NT2/D1 (cell line): ENCODE measurements around the gene GEN1.

Experiments
- DNase-seq: peaks from one replicate; pipeline ENCODE4 v3.0.0-alpha.2; 2011; ENCODE audit warnings: low read depth, low spot score
- H3K27me3 ChIP-seq: 2 replicates; pipeline ENCODE4 v1.6.0; 2011; ENCODE audit warnings: mild to moderate bottlenecking; ENCODE audit not compliant: insufficient read length, insufficient read depth
- H3K36me3 ChIP-seq: 2 replicates; pipeline ENCODE4 v1.6.1; 2011; ENCODE audit warnings: mild to moderate bottlenecking, low read length, mixed read lengths; ENCODE audit not compliant: insufficient read depth, insufficient read length
- H3K4me1 ChIP-seq: 2 replicates; pipeline ENCODE4 v1.5.1; 2011; ENCODE audit not compliant: insufficient read depth, insufficient read length
- H3K4me3 ChIP-seq: 2 replicates; pipeline ENCODE4 v1.5.1; 2011; ENCODE audit warnings: low read depth; ENCODE audit not compliant: insufficient read length
- H3K9ac ChIP-seq: 2 replicates; pipeline ENCODE4 v1.6.0; 2011; ENCODE audit warnings: low read depth; ENCODE audit not compliant: insufficient read length
- H3K9me3 ChIP-seq: 2 replicates; pipeline ENCODE4 v1.5.1; 2011; ENCODE audit warnings: mild to moderate bottlenecking, low read length; ENCODE audit not compliant: insufficient read depth
- SUZ12 ChIP-seq: IDR thresholded peaks from 2 replicates; pipeline ENCODE4 v1.6.1; 2011; ENCODE audit not compliant: insufficient read length, insufficient read depth; ENCODE audit errors: extremely low read depth
- YY1 ChIP-seq: IDR thresholded peaks from 2 replicates; pipeline ENCODE4 v1.6.1; 2011; ENCODE audit not compliant: insufficient read length, insufficient read depth
- ZNF274 ChIP-seq: IDR thresholded peaks from 2 replicates; pipeline ENCODE4 v1.6.1; 2011; ENCODE audit warnings: mild to moderate bottlenecking, low read depth, low read length

The GEN1 gene

DNA sequence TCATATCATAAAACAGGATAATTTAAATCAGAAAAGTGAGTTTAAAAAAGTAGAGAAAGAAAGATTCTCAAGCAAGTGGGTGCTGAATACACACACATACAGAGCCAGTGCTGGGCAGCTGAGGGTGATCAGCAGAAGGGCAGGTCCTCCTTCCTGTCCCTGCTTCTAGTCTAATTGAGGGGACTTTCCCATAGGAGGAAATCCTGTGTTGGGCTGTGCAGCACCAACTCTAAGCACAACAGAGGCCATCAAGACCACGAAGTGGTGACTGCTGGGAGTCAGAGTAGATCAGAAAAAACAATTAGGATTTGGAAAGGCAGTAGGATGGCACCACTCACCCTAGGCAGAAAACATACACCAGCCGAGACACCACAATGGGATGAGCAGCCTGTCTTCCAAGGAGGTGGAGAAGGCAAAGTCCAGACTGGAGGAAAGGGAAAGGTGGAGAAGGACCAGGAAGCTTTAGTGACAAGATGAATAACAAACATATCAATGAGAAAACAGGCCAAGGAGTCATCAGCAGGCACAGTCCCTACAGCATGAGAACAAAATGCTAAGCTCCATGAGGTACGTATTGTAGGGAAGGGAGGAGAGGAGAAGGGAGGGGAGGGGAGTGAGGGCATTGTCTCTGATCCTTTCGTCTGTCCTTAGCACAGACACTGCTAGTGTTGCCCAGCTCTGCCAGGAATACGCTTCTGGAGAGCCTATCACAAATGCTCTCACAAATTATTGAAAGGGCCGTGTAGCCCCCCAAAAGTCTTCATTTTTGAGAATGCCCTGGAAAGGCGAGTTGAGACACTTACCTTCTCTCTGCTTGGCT, 45.6 kb downstream of the GEN1 start:
- no peak overlapping the region for H3K4me3 ChIP-seq
- no peak for DNase-seq
- H3K4me1 ChIP-seq: no peaks in the 10 kb centered on the region
- no peaks in the 10 kb centered on the region for H3K36me3 ChIP-seq
- no peak overlapping the region for H3K9ac ChIP-seq
- no peaks in the 10 kb centered on the region for H3K9me3 ChIP-seq
- TF ChIP-seq YY1 (no peak), SUZ12 (no peak), ZNF274 (no peak)
- H3K27me3 ChIP-seq: no peaks in the 10 kb centered on the region

DNA sequence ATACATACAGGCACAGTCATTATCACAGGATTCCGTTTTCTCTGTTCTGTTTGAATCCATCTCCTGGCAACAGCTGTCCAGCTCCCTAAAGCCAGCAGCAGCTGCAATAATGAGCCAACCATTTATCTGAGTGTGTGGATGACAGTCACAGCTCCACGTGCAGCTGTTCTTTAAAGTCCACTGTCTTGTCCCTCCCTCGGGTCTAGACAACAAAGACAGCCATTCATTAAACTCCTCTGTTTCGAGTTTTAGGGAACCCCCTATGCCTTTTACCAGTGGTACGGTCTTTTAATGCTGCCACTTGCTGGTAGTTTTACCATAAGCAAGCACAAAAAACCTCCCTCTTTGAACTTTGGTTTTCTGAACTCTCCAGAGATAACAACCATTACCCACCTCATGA, 46.3 kb downstream of the GEN1 start:
- Histone ChIP-seq H3K27me3 (no peaks in the 10 kb centered on the region), H3K4me3 (no peak overlapping the region), H3K4me1 (no peaks in the 10 kb centered on the region), H3K9ac (no peak overlapping the region), H3K9me3 (no peaks in the 10 kb centered on the region), H3K36me3 (no peaks in the 10 kb centered on the region)
- no peak for DNase-seq
- TF ChIP-seq ZNF274: no peak
- TF ChIP-seq SUZ12: no peak
- TF ChIP-seq YY1: no peak

DNA sequence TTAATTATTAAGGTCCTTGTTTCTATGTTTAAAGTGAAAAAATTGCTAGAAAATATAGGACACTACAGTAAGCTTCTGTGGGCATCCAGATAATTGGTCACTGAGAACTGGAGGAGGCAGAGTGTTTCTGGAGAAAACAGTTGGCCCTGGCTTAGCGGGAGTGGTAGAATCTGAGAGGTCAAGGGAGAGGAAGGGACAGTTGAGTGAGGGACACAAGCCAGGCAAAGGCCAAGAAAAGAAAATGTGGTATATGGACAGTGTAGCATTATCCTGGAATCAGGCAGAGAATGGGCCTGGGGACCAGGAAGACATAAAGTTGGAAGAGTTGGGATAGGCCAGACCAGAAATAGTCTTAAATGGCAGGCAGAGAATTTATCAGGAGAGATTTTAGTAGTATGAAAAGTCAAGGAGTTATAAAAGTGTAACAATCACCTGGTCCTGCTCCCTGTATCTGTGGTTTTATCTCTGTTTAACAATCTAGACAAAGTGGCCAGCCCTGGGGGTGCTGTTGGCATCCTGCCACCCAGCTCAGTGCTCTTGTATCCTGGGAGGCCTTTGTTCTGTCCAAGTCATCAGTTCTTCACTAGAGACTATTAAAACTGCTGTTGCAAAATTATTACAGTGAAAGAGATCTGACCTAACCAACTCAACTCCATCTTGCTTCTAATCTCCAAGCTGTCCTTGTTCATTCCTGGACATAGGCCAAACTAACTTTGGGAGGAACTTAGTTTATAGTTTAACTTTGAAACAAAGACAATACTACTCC, 46.9 kb downstream of the GEN1 start:
- no peak for DNase-seq
- H3K9ac ChIP-seq: no peak overlapping the region
- no peak overlapping the region for H3K4me3 ChIP-seq
- H3K27me3 ChIP-seq: no peaks in the 10 kb centered on the region
- TF ChIP-seq ZNF274: no peak
- no peak for TF ChIP-seq SUZ12
- no peak for TF ChIP-seq YY1
- no peaks in the 10 kb centered on the region for H3K36me3 ChIP-seq
- no peaks in the 10 kb centered on the region for H3K9me3 ChIP-seq
- H3K4me1 ChIP-seq: no peaks in the 10 kb centered on the region

DNA sequence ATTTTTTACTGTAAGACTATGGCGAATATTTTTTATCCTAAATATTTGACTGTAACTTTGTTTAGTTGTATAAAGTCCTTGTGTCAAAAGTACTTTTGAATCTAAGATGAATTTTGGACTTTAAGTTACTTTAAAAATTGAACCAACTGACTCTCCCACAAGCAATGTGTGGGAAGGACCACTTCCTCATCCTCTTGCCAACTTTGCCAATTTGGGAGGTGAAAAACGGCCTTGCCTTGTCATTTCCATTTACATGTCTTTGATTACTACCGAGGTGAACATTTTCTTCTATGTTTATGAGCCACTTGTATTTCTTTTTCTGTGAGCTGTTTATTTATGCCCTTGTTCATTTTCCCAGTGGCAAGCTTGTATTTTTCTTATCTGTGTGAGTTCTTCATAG, 49.6 kb downstream of the GEN1 start:
- Histone ChIP-seq H3K27me3 (no peaks in the 10 kb centered on the region), H3K9me3 (no peaks in the 10 kb centered on the region), H3K9ac (no peak overlapping the region), H3K36me3 (no peaks in the 10 kb centered on the region), H3K4me1 (no peaks in the 10 kb centered on the region), H3K4me3 (no peak overlapping the region)
- DNase-seq: no peak
- no peak for TF ChIP-seq SUZ12
- no peak for TF ChIP-seq ZNF274
- TF ChIP-seq YY1: no peak

DNA sequence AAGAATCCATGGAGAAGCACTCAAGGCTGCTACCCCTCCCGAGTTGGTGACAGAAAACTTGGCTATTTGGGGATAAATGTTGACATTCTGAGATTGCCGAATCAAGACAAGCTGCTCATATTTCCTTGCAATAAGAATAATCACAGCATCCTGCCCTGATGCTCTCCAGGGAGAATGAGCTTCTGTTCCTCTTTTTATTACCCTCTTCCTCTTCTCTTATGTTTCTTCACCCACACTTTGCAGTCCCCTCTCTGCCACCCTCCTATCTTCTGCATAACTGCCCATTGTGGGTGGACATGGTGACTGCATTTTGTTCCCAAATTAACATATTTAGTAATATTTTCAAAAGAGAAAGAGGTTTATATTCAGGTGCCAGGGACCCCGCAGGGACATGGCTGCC, 50.4 kb downstream of the GEN1 start:
- no peak overlapping the region for H3K4me3 ChIP-seq
- no peak for DNase-seq
- H3K9ac ChIP-seq: no peak overlapping the region
- H3K4me1 ChIP-seq: no peaks in the 10 kb centered on the region
- no peak for TF ChIP-seq SUZ12
- no peak for TF ChIP-seq YY1
- TF ChIP-seq ZNF274: no peak
- H3K36me3 ChIP-seq: no peaks in the 10 kb centered on the region
- no peaks in the 10 kb centered on the region for H3K27me3 ChIP-seq
- no peaks in the 10 kb centered on the region for H3K9me3 ChIP-seq

DNA sequence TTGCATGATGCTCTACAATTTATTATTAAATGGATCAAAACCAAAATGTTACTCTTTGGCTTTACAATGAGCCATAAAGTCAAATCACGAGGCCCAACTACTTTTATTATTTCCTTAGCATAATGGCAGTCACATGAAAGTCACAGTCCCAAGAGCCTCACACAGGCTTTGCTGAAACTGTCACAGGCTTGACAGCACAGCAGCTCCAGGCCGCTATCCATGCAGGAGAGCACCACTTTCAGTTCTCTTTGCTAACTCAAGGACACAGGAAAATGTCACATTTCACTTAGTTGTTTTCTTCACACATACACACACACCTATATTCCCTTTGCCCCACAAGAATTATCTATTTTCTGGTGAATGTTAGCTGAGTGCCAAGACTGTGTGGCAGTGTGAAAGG, 51.2 kb downstream of the GEN1 start:
- Histone ChIP-seq H3K27me3 (no peaks in the 10 kb centered on the region), H3K36me3 (no peaks in the 10 kb centered on the region), H3K4me1 (no peaks in the 10 kb centered on the region), H3K4me3 (no peak overlapping the region), H3K9ac (no peak overlapping the region), H3K9me3 (no peaks in the 10 kb centered on the region)
- DNase-seq: no peak
- TF ChIP-seq YY1 (no peak), ZNF274 (no peak), SUZ12 (no peak)

DNA sequence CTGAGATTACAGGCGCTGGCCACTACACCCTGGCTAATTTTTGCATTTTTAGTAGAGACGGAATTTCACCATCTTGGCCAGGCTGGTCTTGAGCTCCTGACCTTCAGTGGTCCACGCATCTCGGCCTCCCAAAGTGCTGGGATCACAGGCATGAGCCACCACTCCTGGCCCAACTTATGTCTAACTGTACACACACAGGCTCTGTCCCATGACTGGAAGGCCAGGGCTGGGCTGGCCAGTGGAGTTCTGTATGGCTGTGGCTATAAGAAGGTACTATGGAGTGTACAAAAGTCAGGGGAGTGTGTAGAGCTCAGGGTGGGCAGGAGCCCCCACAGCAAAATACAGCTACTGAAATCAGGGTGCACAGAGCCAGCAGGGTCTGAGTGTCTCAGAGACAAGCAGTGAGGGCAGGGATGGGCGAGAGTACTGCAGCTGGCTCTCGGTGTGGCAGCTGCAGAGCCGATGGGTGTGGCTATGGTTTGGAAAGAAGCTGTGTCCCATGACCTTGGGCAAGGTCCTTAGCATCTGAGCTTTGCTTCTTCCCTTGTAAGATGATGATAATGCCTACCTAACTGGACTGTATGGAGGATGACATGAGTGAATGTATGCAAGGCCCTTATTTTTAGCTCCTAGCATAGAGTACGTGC, 51.9 kb downstream of the GEN1 start:
- no peak overlapping the region for H3K9ac ChIP-seq
- H3K36me3 ChIP-seq: no peaks in the 10 kb centered on the region
- DNase-seq: no peak
- H3K27me3 ChIP-seq: no peaks in the 10 kb centered on the region
- no peak for TF ChIP-seq ZNF274
- no peak for TF ChIP-seq YY1
- TF ChIP-seq SUZ12: no peak
- H3K9me3 ChIP-seq: no peaks in the 10 kb centered on the region
- no peak overlapping the region for H3K4me3 ChIP-seq
- no peaks in the 10 kb centered on the region for H3K4me1 ChIP-seq
